Measurements from ENCODE around the gene OPCML. TPM values are rescaled to one million over a fixed set of nuclear protein-coding genes. Genes with fewer than 3 reads are reported as not detected.

OPCML gene
- total RNA-seq, 1 experiment from 2014 or later = 0.94 TPM

DNA sequence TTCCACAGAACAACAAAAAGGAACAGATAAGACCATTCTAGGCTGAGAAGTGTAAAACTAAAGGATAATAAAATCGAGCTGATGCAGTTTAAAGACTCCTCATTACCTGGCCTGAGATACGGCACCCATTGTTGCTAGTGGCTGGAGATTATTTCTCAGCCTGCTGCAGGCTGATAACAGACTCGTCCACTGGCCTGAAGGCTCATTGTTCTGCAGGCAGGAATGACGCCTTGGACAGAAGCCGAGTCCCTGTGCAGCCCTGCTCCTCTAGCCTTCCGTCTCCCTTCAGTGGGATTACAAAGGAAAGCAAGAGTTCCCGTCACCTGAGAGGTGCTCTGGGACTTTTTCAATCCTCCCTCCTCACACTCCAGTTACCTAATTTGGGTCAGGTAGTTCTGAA is 1065.3 kb downstream of the OPCML start:
- Histone ChIP-seq H3K4ac (ENCODE audit: low read depth, low read length) (no peak overlapping the region), H2AK5ac (ENCODE audit: insufficient read length, low read length) (no peak overlapping the region), H3K9ac (ENCODE audit: extremely low read depth, insufficient read length, low read length) (no peak overlapping the region), H2BK15ac (ENCODE audit: low read depth, low read length) (no peak overlapping the region), H4K20me1 (ENCODE audit: control insufficient read depth, insufficient read depth, insufficient read length) (no peaks in the 10 kb centered on the region), H3K18ac (ENCODE audit: insufficient read length, low read depth, low read length) (no peak overlapping the region), H2BK5ac (ENCODE audit: insufficient read length, low read length) (no peak overlapping the region), H3K79me1 (ENCODE audit: insufficient read depth, low read depth, low read length, poor library complexity, severe bottlenecking) (no peaks in the 10 kb centered on the region), H3K27me3 (ENCODE audit: insufficient read depth, low read length) (no peaks in the 10 kb centered on the region), H3K79me2 (ENCODE audit: insufficient read depth, low read length) (no peaks in the 10 kb centered on the region), H4K91ac (ENCODE audit: insufficient read length, low read depth, low read length) (no peak overlapping the region), H3K9me3 (ENCODE audit: control insufficient read depth, low read depth, low read length) (no peaks in the 10 kb centered on the region), H3T11ph (ENCODE audit: low read length) (no peak overlapping the region), H2BK120ac (ENCODE audit: low read depth, low read length, poor library complexity, severe bottlenecking) (no peak overlapping the region), H3K4me2 (ENCODE audit: insufficient read depth, insufficient read length, low read length) (no peak overlapping the region), H4K5ac (ENCODE audit: insufficient read length, low read depth, low read length) (no peak overlapping the region), H4K8ac (replicated peaks; ENCODE audit: insufficient read length, low read depth, low read length) (no peak overlapping the region), H3K27ac (ENCODE audit: insufficient read length, low read depth, low read length) (no peak overlapping the region), H2BK20ac (ENCODE audit: low read depth, low read length, poor library complexity, severe bottlenecking) (no peak overlapping the region), H2AFZ (ENCODE audit: low read length) (no peak overlapping the region), H3K14ac (ENCODE audit: insufficient read depth, low read length) (no peak overlapping the region), H3K23me2 (ENCODE audit: insufficient read length, low read depth, low read length, poor library complexity, severe bottlenecking) (no peaks in the 10 kb centered on the region), H3K56ac (ENCODE audit: insufficient read length, low read depth, low read length) (no peak overlapping the region), H3K23ac (ENCODE audit: insufficient read length, low read depth, low read length) (no peak overlapping the region), H3K4me1 (ENCODE audit: insufficient read depth, low read length) (no peaks in the 10 kb centered on the region), H2BK12ac (ENCODE audit: insufficient read length, low read depth, low read length) (no peak overlapping the region)
- no peaks in the 10 kb centered on the region for H3K36me3 Mint-ChIP-seq (ENCODE audit: insufficient read depth in 1 of 3, low read depth in 3 of 3)
- no peak overlapping the region for H3K4me3 Mint-ChIP-seq
- peaks cover 2% of the 10 kb centered on the region; the same call in 1 of the 2 replicates for H3K27me3 Mint-ChIP-seq (ENCODE audit: low read depth)
- no peak overlapping the region for H3K27ac Mint-ChIP-seq
- no peaks in the 10 kb centered on the region for H3K9me3 Mint-ChIP-seq
- DNase-seq = no peak
- TF ChIP-seq CTCF (conservative IDR thresholded peaks at IDR 0.05) = no peak
- no CpG with 5 or more reads among the region's 7 CpGs for WGBS (ENCODE audit: extremely low coverage, insufficient read length, low lambda C conversion rate)
- H3K4me1 Mint-ChIP-seq = 0 out of 4 replicates have a peak, but pooled peaks cover 2 to 5% of the 10 kb centered on the region in 2 experiments

Measured in H9 (cell line).